Upper lobe of left lung (tissue), 4 donors: ENCODE results near the gene HIBCH.

Source experiments
- CTCF ChIP-seq, 6 experiments: fragments of 450-650 bp in 4 of 6; fragments of 200-600 bp in 2 of 6; sonication (generic) in 2 of 6; IDR thresholded peaks; one replicate each; pipeline ENCODE4 v1.5.1; 2016 to 2019; ENCODE audit warnings: antibody characterized with exemption in 6 of 6
- POLR2A ChIP-seq, 4 donors: fragments of 450-650 bp; IDR thresholded peaks; one replicate each; pipeline ENCODE4 v1.5.1; 2016 to 2017; ENCODE audit warnings: antibody characterized with exemption in 4 of 4, mild to moderate bottlenecking in 2 of 4
- POLR2AphosphoS5 ChIP-seq, 2 donors: sonication (generic); formaldehyde crosslinking; IDR thresholded peaks; one replicate each; pipeline ENCODE4 v1.5.1; 2017; ENCODE audit warnings: antibody characterized with exemption in 2 of 2

- TF ChIP-seq POLR2A (IDR thresholded peaks at IDR 0.05) (no peak), CTCF (IDR thresholded peaks at IDR 0.05) (peak in 4 of 6 experiments; percentile 16 to 34 (median 22)), POLR2AphosphoS5 (IDR thresholded peaks at IDR 0.05) (no peak)
These were observed 42.2 kb downstream of the HIBCH start for GRCh38 chr2:190277234-190278112.
